Small intestine (tissue), 7 donors: Measurements from ENCODE around the gene NEFH. TPM values are rescaled to one million over a fixed set of nuclear protein-coding genes. Genes with fewer than 3 reads are reported as not detected.

Experiments
- DNase-seq, 2 donors: peaks; one replicate each; pipeline versions ENCODE4 v3.0.0 to v3.0.0-alpha.2; 2013
- FAIRE-seq: peaks from 2 replicates; lab custom pipeline; 2012; peaks lifted over from hg19 to GRCh38; lab: Jason Lieb, UNC
- H3K27ac ChIP-seq, 3 donors: one replicate each; pipeline ENCODE4 v1.5.1; 2013; ENCODE audit warnings: low read length in 2 of 3, mild to moderate bottlenecking in 2 of 3, control low read depth in 1 of 3, inconsistent platforms in 1 of 3, low read depth in 1 of 3, moderate library complexity in 1 of 3
- H3K27me3 ChIP-seq, 3 donors: one replicate each; pipeline ENCODE4 v1.6.1; 2013; ENCODE audit warnings: low read length in 3 of 3, inconsistent platforms in 1 of 3; ENCODE audit not compliant: control insufficient read depth in 3 of 3, insufficient read depth in 3 of 3
- H3K36me3 ChIP-seq, 3 donors: one replicate each; pipeline ENCODE4 v1.6.1; 2013; ENCODE audit warnings: low read length in 3 of 3, inconsistent platforms in 1 of 3, low read depth in 1 of 3, mild to moderate bottlenecking in 1 of 3, moderate library complexity in 1 of 3; ENCODE audit not compliant: control insufficient read depth in 3 of 3, insufficient read depth in 2 of 3
- H3K4me1 ChIP-seq, 3 donors: one replicate each; pipeline ENCODE4 v1.6.1; 2013; ENCODE audit warnings: low read length in 2 of 3, inconsistent platforms in 1 of 3, low read depth in 1 of 3, mild to moderate bottlenecking in 1 of 3, moderate library complexity in 1 of 3; ENCODE audit not compliant: control insufficient read depth in 3 of 3, insufficient read depth in 2 of 3
- H3K4me3 ChIP-seq, 3 donors: one replicate each; pipeline ENCODE4 v1.5.1; 2013; ENCODE audit warnings: low read length in 3 of 3, control low read depth in 1 of 3, inconsistent platforms in 1 of 3, low read depth in 1 of 3, mild to moderate bottlenecking in 1 of 3, moderate library complexity in 1 of 3
- H3K9me3 ChIP-seq, 2 donors: one replicate each; pipeline ENCODE4 v1.6.1; 2013; ENCODE audit warnings: low read depth in 1 of 2, low read length in 1 of 2; ENCODE audit not compliant: control insufficient read depth in 2 of 2, insufficient read depth in 1 of 2
- WGBS, 3 donors: extraction: QIAGEN DNeasy Blood & Tissue Kit; methylation state at CpG; one replicate each; pipeline ENCODE4 v1.1.7; 2013; 5-methylcytosine and 5-hydroxymethylcytosine counted together
- polyA plus RNA-seq, 4 donors: library from polyadenylated mRNA; stranded (reverse) in 3 of 4; unstranded in 1 of 4; fragments of 200-250 nt in 3 of 4; fragments of 120-200 nt in 1 of 4; gene quantifications; one replicate each; pipeline versions ENCODE4 v1.2.1 to v1.2.3, GENCODE V29; 2013
- donor health status: healthy with polysubstance abuse.
- donor health status: control.
- donor health status: control.
- donor health status: Bipolar disorder and iron deficiency.
- donor health status: healthy.

The NEFH gene
- polyA plus RNA-seq, 4 donors, result 1.9 to 4.7 TPM; not detected in 2

DNA sequence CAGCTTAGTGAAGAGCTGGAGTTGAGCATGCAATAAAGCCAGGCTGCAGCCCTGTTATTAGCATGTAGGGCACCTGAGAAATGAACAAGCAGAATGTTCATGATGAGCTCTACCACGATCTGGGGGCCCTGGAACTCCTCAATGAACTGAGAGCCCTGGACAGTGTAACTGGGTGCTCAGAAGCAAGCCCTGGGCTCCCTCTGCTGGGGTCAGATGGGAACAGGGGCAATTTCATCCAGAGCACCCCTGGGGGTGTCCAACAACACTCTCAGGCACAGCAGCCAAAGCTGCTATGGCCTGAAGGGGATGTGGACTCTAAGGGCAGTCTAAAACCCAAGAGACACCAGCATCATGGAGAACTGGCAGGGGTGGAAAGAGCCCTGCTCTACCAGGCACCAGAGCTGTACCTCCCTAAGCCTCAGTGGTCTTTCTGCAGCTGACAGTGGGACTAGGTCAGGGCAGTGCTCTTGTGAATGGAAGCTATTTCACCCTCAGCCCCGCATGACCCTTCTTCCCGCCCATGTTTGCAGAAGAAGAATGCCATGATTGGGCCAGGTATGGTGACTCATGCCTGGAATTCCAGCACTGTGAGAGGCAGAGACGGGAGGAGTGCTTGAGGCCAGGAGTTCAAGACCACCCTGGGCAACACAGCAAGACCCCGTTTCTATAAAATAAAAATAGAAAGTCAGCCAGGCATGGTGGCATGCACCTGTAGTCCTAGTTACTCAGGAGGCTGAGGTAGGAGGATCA, 44.6 kb downstream of the NEFH start:
- no peaks in the 10 kb centered on the region for H3K27me3 ChIP-seq
- H3K4me1 ChIP-seq, result no peaks in the 10 kb centered on the region
- H3K36me3 ChIP-seq, result peaks cover 16 to 66% (median 20%) of the 10 kb centered on the region in 3 donors
- peak in 1 of 2 donors; percentile 36 for DNase-seq
- H3K27ac ChIP-seq, result no peak overlapping the region
- WGBS, 3 donors, result 52 to 73% (median 58%) methylated on average over 5 of the region's 5 CpGs
- H3K9me3 ChIP-seq, result no peaks in the 10 kb centered on the region
- FAIRE-seq, result no peak
- H3K4me3 ChIP-seq, result no peak overlapping the region

DNA sequence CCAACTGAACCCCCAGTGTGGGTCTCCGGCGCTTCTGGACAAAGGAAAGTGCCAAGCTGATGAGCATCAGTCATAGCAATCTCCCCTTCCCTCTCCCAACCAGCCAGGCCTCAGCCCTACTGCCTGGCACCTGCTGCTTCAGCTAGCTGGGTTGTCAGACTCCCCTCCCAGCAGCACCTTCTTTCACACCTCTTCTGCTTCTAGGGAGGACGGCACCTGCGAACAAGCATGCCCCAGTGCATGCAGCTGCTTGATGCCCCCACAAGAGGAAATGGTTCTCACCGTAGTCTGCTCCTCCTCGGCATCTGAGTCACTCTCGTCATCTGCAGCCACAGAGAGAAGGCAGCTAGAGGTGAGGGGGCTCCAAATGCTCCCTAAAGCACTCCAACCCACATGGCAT, 48.1 kb downstream of the NEFH start:
- no peaks in the 10 kb centered on the region for H3K9me3 ChIP-seq
- H3K36me3 ChIP-seq, result peaks cover 21 to 65% (median 31%) of the 10 kb centered on the region in 3 donors
- no peak overlapping the region for H3K27ac ChIP-seq
- FAIRE-seq, result no peak
- H3K4me3 ChIP-seq, result no peak overlapping the region
- H3K27me3 ChIP-seq, result no peaks in the 10 kb centered on the region
- no peak for DNase-seq
- no peaks in the 10 kb centered on the region for H3K4me1 ChIP-seq
- 90 to 97% (median 91%) methylated on average over 7 of the region's 7 CpGs for WGBS, 3 donors

DNA sequence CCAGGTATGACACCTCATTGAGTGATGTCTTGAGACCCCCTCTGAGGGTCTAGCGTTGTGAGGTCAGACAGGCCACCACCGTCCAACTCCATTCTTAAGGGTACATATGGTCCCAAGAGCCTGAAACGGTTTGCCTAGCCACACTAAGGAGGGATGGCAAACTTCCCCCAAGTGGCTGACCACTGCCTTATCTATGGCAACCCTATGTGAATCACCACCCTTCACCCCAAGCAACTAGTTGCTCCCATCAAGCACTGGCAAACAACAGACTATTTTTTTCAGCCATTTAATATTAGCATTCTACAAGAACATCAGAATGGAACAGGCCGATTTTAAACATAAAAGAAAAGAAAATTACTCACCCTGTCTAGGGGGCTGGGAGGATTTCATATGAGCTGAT, 50.7 kb downstream of the NEFH start:
- no peaks in the 10 kb centered on the region for H3K27me3 ChIP-seq
- FAIRE-seq, result no peak
- 91 to 96% (median 94%) methylated on average over 4 of the region's 4 CpGs for whole genome bisulfite sequencing, 3 donors
- no peaks in the 10 kb centered on the region for H3K9me3 ChIP-seq
- peaks cover 11 to 54% (median 31%) of the 10 kb centered on the region in 3 donors for H3K36me3 ChIP-seq
- H3K27ac ChIP-seq, result no peak overlapping the region
- DNase-seq, result no peak
- H3K4me3 ChIP-seq, result no peak overlapping the region
- H3K4me1 ChIP-seq, result no peaks in the 10 kb centered on the region

GRCh38 chr22:29531419-29531818, 51.4 kb downstream of the NEFH start:
- Histone ChIP-seq H3K27ac (no peak overlapping the region), H3K36me3 (peaks cover 10 to 58% (median 36%) of the 10 kb centered on the region in 3 donors), H3K27me3 (no peaks in the 10 kb centered on the region), H3K4me1 (no peaks in the 10 kb centered on the region), H3K9me3 (no peaks in the 10 kb centered on the region), H3K4me3 (no peak overlapping the region)
- FAIRE-seq, result no peak
- no peak for DNase-seq
- WGBS, 3 donors, result 87 to 95% (median 95%) methylated on average over 4 of the region's 4 CpGs

DNA sequence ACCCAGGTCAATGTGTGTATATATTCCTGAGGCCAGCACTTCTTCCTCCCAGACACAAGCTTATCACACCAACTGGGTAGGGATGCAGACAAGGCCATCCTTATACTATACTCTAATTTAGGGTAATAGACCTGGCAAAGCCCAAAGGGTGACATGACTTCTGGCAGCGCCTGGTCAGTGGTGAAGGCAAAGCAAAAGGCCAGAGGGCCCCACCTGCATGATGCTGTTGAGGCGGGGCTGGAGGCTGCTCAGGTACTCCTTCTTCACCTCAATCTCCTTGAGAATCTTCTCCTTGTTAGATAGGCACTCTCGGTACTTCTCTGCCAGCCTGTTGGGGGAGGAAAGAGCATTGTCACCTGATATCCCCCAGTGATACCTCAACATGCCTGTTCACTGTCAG, 56.4 kb downstream of the NEFH start:
- Histone ChIP-seq H3K27ac (no peak overlapping the region), H3K36me3 (peaks cover 7 to 65% (median 26%) of the 10 kb centered on the region in 3 donors), H3K4me3 (no peak overlapping the region), H3K9me3 (no peaks in the 10 kb centered on the region), H3K27me3 (no peaks in the 10 kb centered on the region), H3K4me1 (no peaks in the 10 kb centered on the region)
- DNase-seq, result no peak
- no peak for FAIRE-seq
- WGBS, 3 donors, result 95 to 100% (median 97%) methylated on average over 3 of the region's 3 CpGs

DNA sequence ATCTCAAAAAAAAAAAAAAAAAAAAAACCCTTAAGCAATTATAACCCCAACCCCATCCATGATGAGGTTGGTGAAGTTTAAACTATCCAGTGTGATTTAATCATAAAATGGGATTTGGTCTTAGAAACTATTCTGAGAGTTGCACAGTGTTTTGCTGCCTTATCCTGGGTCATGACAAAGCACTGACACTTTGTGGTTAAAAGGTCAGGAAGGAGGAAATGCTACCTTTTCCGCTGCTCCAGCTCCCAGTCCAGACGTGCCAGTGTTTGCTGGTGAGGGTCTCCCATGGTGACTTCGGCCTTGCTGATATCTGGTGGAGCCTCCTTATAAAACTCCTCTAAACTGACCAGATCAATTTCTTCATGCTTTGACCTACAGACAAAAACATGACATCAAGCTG, 59.1 kb downstream of the NEFH start:
- Histone ChIP-seq H3K9me3 (no peaks in the 10 kb centered on the region), H3K4me3 (no peak overlapping the region), H3K4me1 (no peaks in the 10 kb centered on the region), H3K36me3 (peaks cover 8 to 66% (median 21%) of the 10 kb centered on the region in 3 donors), H3K27me3 (no peaks in the 10 kb centered on the region), H3K27ac (no peak overlapping the region)
- no peak for FAIRE-seq
- WGBS, 3 donors, result 79 to 91% (median 83%) methylated on average over 3 of the region's 3 CpGs
- no peak for DNase-seq

Other genes with a start within 250 kb of the NEFH start
- 10 to 100 TPM; 13.6 to 43.1 (median 18.3) TPM for gene RHBDD3, start 212.2 kb upstream of the NEFH start, polyA plus RNA-seq
- gene EWSR1, start 211.9 kb upstream of the NEFH start, polyA plus RNA-seq, result 100 to 1,000 TPM; 145 to 245 (median 186) TPM
- gene GAS2L1, start 173.6 kb upstream of the NEFH start, polyA plus RNA-seq, result 10 to 100 TPM in 3 of 4 donors, 1 to 10 TPM in 1; 3.9 to 49.0 (median 29.0) TPM
- gene RASL10A, start 164.5 kb upstream of the NEFH start, polyA plus RNA-seq, result 1 to 10 TPM in 3 of 4 donors, under 1 TPM in 1; 0.74 to 4.1 (median 3.8) TPM
- gene AP1B1, start 91.6 kb upstream of the NEFH start, polyA plus RNA-seq, result 10 to 100 TPM; 51.6 to 61.6 (median 57.6) TPM
- under 1 TPM in 2 of 4 donors, not detected in 2; 0.04 to 0.43 TPM for gene RFPL1, start 41.6 kb upstream of the NEFH start, polyA plus RNA-seq
- gene THOC5, start 73.5 kb downstream of the NEFH start, polyA plus RNA-seq, result 10 to 100 TPM; 20.3 to 27.3 (median 22.5) TPM
- gene NIPSNAP1, start 100.9 kb downstream of the NEFH start, polyA plus RNA-seq, result 100 to 1,000 TPM in 1 of 4 donors, 10 to 100 TPM in 3; 53.2 to 145 (median 87.2) TPM
- gene NF2, start 123.4 kb downstream of the NEFH start, polyA plus RNA-seq, result 10 to 100 TPM in 2 of 4 donors, 1 to 10 TPM in 2; 6.5 to 14.7 (median 9.8) TPM
- gene CABP7, start 239.8 kb downstream of the NEFH start, polyA plus RNA-seq, result 1 to 10 TPM in 2 of 4 donors, under 1 TPM in 2; 0.27 to 4.2 (median 1.4) TPM